HG03097 (cell line): Measurements from ENCODE around the gene API5.

Source experiments
- ATAC-seq: cut with Tn5 transposase; IDR thresholded peaks from one replicate; pipeline ENCODE4 v1.9.1; 2021; ENCODE audit not compliant: unreplicated experiment, low FRiP score

The API5 gene

DNA sequence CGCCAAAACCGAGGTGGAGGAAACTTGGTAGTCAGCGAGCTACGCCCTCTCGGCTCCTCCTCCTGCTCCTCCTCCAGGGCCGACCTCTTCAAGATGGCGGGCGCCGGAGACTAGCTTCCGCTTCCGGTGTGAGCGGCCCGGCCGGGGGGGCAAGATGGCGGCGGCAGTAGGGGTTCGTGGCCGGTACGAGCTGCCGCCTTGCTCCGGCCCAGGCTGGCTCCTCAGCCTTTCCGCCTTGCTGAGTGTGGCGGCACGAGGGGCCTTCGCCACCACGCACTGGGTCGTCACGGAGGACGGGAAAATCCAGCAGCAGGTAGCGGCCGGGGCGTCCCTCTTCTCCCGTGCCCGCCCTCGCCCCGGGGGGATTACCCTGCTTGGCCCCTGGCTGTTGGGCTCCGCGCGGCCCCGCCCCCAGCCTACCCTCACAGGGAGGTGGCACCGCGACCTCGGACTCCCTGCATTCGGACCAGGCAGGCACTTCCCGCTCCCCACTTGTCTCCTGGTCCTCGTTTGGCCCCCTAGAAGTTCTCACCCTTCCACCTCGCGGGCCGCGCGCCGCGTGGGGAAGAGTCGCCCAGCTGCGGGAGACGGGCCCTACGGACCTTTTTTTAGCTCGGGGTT is 47.1 kb downstream of the API5 start, which contains the start of gene TTC17:
Gene TTC17, plus strand, starts transcription at position 120 of the 621 bp plus-strand sequence. Its CDS starts 35 bp downstream, at position 155.
- ATAC-seq = peak; percentile 95

GRCh38 chr11:43359422-43359818 is 47.6 kb downstream of the API5 start:
- ATAC-seq = peak; percentile 38

GRCh38 chr11:43360361-43361032 is 48.7 kb downstream of the API5 start:
- ATAC-seq = no peak

DNA sequence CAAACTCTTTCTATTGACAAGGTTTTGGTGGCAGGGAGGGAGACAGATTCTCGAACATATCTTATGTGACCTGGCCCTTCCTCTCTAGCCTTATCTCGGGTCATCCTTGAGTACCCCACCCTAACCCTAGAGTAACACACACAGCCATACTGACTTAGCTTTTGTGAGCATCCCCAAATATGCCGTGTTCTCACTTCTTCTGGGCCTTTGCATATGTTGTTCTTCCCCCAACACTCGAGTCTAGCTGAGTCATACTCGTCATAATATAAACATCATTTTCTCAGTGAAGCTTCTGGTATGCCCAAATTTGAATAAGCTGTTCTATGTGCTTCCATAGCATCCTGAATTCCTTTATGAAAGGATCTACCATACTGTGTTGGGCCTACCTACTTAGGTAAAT is 54.9 kb downstream of the API5 start:
- ATAC-seq = no peak

DNA sequence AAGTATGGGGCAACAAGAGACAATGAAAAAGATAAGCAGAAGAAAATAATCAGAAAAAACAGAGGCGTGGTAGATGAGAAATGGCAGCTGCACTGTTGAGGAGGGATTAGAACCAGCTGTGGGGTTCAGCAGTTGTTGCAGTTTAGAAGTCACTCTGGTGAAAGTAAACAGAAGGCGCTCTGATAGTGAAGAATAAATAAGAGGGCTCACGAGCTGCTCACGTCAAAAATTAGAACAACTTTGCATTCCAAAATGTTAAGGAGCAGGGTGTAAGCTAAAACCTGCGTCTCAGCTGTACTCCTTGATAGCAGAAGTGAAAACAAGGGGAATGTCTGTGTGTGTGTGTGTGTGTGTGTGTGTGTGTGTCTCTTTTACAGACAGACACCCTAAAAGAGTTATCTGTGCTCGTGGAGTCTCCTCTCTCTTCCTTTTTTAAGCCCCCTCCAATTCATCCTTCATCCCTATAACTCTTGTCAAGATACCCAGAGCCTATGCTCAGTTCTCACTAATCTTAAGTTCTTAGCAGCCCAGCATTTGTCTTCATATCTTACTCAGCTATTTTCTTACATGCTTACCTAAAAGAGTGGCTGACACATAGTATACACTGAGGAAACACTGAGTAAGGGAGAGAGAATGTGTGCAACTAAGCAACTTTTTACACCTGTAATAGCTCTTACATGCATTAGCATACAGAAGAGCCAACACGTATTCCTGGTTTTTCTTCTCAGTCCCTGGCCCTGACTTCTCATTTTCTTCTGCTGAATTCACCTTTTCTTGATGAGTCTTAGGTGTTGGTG is 55.8 kb downstream of the API5 start:
- no peak for ATAC-seq

GRCh38 chr11:43376065-43376464 is 64.3 kb downstream of the API5 start:
- ATAC-seq = no peak

GRCh38 chr11:43376594-43376993 is 64.8 kb downstream of the API5 start:
- ATAC-seq = no peak

DNA sequence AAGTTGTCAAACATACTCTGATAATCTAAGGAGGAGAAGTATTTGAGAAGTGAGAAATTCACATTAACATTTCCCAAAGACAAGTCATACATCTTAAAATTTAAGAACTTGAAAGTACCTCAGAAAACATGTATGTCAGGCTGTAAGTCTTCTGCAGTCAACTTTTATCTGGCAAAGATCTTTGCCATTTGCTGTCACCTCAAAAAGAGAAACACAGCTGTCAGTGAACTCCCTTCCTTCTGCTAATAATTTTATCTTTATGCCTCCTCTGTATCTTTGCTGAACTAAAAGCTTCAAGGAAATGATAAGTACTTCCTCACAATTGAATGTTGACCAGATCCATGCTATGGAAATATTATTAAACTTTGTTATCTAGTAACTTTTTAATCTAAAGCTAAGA is 65.6 kb downstream of the API5 start:
- ATAC-seq = no peak

- no peak for ATAC-seq
These were observed 67.1 kb downstream of the API5 start for GRCh38 chr11:43378897-43379296.

DNA sequence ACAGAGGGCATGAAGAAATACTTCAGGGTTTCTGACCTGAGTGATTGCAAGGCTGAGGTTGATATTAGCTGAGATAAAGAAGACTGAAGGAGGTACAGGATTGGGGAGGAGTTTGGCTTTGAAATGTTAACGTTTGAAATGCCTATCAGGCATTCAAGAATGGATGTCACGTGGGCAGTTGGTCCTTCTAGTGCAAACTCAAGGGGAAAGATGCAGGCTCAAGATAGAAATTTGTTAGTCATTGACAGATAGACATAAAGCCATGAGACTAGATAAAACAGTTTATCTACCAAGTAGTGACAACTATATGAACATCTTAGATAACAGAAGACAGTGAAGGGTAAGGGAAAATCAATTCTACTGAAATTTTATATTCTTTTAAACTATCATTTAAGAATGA is 70.0 kb downstream of the API5 start:
- ATAC-seq = no peak

DNA sequence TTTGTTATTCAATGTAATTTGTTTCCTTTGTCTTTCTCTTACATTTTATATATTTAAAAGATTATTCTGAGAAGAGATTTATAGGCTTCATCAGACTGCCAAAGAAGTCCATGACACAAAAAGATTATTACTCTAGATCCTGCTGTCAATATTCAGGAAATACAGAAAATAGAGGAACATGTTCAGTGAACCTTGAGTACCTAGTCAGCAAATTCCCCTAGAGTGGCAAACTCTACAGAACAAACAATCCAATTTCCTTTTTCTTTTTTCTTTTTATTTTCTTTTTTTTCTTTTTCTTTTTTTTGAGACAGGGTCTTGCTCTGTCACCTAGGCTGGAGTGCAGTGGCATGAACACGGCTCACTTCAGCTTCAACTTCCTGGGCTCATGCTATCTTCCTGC is 70.8 kb downstream of the API5 start:
- ATAC-seq = no peak

GRCh38 chr11:43384393-43384792 is 72.6 kb downstream of the API5 start:
- ATAC-seq = no peak

DNA sequence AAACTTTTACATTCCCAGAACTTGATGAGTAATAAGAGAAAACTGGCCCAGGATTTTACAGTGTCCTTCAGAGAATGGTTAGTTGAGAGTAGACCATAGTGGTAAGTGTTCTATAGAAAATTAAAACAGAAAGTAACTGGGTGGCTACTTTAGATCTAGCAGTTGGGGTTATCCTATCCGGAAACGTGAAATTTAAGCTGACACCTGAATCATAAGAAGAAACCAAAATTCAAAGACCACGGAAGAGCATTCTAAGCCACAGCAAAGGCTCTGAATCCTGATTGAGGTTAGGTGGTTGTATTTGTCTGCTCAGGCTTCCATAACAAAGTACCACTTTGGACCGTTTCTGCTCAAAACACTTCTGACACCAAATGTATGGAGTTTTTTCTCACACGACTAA is 80.9 kb downstream of the API5 start:
- no peak for ATAC-seq

DNA sequence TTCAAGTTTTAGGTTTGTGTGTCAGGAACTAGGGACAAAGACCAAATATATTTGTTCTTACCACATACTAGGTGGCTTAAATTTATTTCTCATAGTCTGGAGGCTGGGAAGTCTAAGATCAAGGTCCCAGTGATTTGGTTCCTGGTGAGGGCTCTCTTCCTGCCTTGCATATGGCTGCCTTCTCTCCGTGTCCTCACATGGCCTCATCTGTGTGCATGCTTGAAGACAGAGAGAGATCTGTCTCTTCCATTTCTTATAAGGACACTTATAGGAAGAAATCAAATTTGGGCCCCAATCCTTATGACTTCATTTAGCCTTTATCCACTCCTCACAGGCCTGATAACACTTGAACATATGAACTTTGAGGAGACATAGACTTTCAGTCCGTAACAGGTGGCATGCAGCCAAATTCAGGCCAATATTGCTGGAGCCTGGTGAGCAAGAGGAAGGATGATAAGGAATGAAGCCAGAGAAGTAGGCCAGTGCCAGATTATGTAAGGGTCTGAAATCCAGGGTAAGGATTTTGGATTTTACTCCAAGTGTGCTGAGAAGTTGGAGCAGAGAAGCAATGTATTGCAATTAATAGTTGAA is 82.1 kb downstream of the API5 start:
- no peak for ATAC-seq
